ENCODE data around the gene ENTPD2. TPM values are rescaled to one million over a fixed set of nuclear protein-coding genes. Genes with fewer than 3 reads are reported as not detected.
A peak's percentile ranks its signal among the peaks of the same experiment; 100 is the strongest.

Gene ENTPD2
- total and polyA plus RNA-seq, 2 of the 4 experiments (the other 2 are of a cell fraction) = not detected

DNA sequence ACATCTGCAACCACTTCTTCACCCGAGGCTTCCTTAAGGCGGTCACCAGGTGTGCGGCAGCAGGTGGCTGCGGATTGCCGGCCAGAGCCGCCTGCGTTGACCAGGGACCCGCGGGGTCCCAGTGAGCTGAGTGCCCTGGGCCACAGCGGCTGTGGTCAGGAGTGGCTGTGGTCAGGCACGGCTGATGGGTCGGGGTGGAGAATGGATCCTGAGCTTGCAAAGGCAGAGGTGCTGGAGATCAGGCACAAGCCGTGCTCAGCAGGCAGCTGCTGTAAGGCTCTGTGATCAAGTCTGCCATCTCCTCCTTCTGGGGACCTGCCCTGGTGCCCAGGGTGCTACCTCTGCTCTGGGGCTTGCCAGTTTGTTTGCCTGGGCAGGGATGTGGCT lies 25.5 kb upstream of the ENTPD2 start:
- H3K23ac ChIP-seq (ENCODE audit: low read depth, low read length) = no peak overlapping the region
- H3K9ac ChIP-seq (ENCODE audit: low read depth, low read length) = no peak overlapping the region
- in situ Hi-C loops (cut with MboI; ENCODE audit: low sequenced_read_pairs) (no loop called here), intact Hi-C loops (cut with micrococcal nuclease) (no loop called here), dilution Hi-C loops (cut with HindIII; ENCODE audit: low sequenced_read_pairs, unreplicated experiment) (no loop called here)
- H2AFZ ChIP-seq (replicated peaks; ENCODE audit: low read length, poor library complexity) = no peak overlapping the region
- H4K20me1 ChIP-seq (ENCODE audit: insufficient read depth, low read length) = peaks cover 10% of the 10 kb centered on the region
- no peak overlapping the region for H2BK20ac ChIP-seq (ENCODE audit: low read depth, low read length)
- H3K4ac ChIP-seq (ENCODE audit: low read depth, low read length) = no peak overlapping the region
- H2BK15ac ChIP-seq (ENCODE audit: low read depth, low read length) = no peak overlapping the region
- H3K4me1 ChIP-seq (ENCODE audit: control insufficient read depth, insufficient read depth, low read length) = peaks cover 12% of the 10 kb centered on the region
- BruUV-seq (replicated peaks) = no TSS peak
- no peak overlapping the region for H4K91ac ChIP-seq (ENCODE audit: insufficient read depth, low read depth, low read length)
- H2AK9ac ChIP-seq (replicated peaks; ENCODE audit: low read depth, low read length, poor library complexity) = peak overlapping the region; percentile 65
- no peak overlapping the region for H3K56ac ChIP-seq (ENCODE audit: extremely low read depth, insufficient read depth, low read length)
- H4K8ac ChIP-seq (ENCODE audit: low read depth in 2 of 2, low read length in 2 of 2) = no peak overlapping the region
- H3K27me3 ChIP-seq (ENCODE audit: control insufficient read depth, insufficient read depth, low read length) = no peaks in the 10 kb centered on the region
- ATAC-seq (ENCODE audit: low read depth) (no peak), DNase-seq (no peak)
- no peak overlapping the region for H3K18ac ChIP-seq (ENCODE audit: low read depth, low read length)
- no peak overlapping the region for H3K27ac ChIP-seq (ENCODE audit: insufficient read depth, low read length)
- no peak overlapping the region for H3K4me2 ChIP-seq (ENCODE audit: low read depth, low read length)
- no peak overlapping the region; the same call in 1 of the 2 replicates for H2AK5ac ChIP-seq (ENCODE audit: low read depth, low read length)
- no peak overlapping the region for H4K5ac ChIP-seq (ENCODE audit: low read depth, low read length)
- WGBS, 2 experiments (ENCODE audit: extremely low coverage in 2 of 2, insufficient read length in 1 of 2) = 84% methylated on average over 9 of the region's 13 CpGs; no CpG with 5 or more reads in 1 of the 2 experiments
- CTCF ChIA-PET = no interaction called here
- H2BK120ac ChIP-seq (ENCODE audit: low read depth, low read length) = no peak overlapping the region
- H3K9me1 ChIP-seq (ENCODE audit: insufficient read depth, low read length) = peaks cover 6% of the 10 kb centered on the region
- POLR2A ChIA-PET (ENCODE audit: unreplicated experiment) = no interaction called here
- no peak overlapping the region for H3K14ac ChIP-seq (replicated peaks; ENCODE audit: low read depth, low read length)
- H2BK5ac ChIP-seq (ENCODE audit: low read depth, low read length, poor library complexity, severe bottlenecking) = no peak overlapping the region
- peaks cover 24% of the 10 kb centered on the region; the same call in 1 of the 2 replicates for H3K36me3 ChIP-seq (ENCODE audit: control insufficient read depth, insufficient read depth, low read length)
- no peaks in the 10 kb centered on the region for H3K9me3 ChIP-seq (ENCODE audit: control insufficient read depth, insufficient read depth, low read length)
- H3K79me1 ChIP-seq (ENCODE audit: low read depth in 1 of 2, low read length in 2 of 2) = peaks cover 8 to 40% of the 10 kb centered on the region in 2 experiments
- TF ChIP-seq RCOR1 (IDR thresholded peaks at IDR 0.05; ENCODE audit: insufficient replicate concordance, low read length) (no peak), RAD21 (IDR thresholded peaks at IDR 0.05; ENCODE audit: low read length) (no peak), CEBPB (IDR thresholded peaks at IDR 0.05; ENCODE audit: low read depth, low read length) (no peak), SMC3 (IDR thresholded peaks at IDR 0.05; ENCODE audit: low read depth, low read length) (no peak)
- H3K4me3 ChIP-seq (ENCODE audit: insufficient read depth, low read depth, low read length) = no peak overlapping the region

All from IMR-90 (cell line).